D341Med (cell line): ENCODE results near the gene IRF2BP1.

Experiments used
- DNase-seq: peaks from one replicate; pipeline ENCODE4 v3.0.0; 2012; ENCODE audit warnings: low spot score

Gene IRF2BP1

GRCh38 chr19:45885556-45886426 is at the start of gene IRF2BP1:
Gene IRF2BP1, minus strand, starts transcription at chr19:45886141. Its CDS starts 367 bp downstream, at chr19:45885774.
- peak; percentile 92 for DNase-seq

GRCh38 chr19:45935267-45935666 is 49.3 kb upstream of the IRF2BP1 start:
- DNase-seq: no peak

GRCh38 chr19:45934551-45935230 is 48.8 kb upstream of the IRF2BP1 start:
- DNase-seq: no peak

- no peak for DNase-seq
Measured at GRCh38 chr19:45933759-45934158, 47.8 kb upstream of the IRF2BP1 start.

- DNase-seq: no peak
Measured at GRCh38 chr19:45931055-45931454, 45.1 kb upstream of the IRF2BP1 start.

- DNase-seq: no peak
Measured at GRCh38 chr19:45929247-45929646, 43.3 kb upstream of the IRF2BP1 start.

GRCh38 chr19:45927565-45928261 is 41.8 kb upstream of the IRF2BP1 start:
- DNase-seq: peak; percentile 97

- DNase-seq: no peak
Measured at GRCh38 chr19:45924891-45925447, 39.0 kb upstream of the IRF2BP1 start.

- DNase-seq: peak; percentile 36
Measured at GRCh38 chr19:45922281-45922680, 36.3 kb upstream of the IRF2BP1 start.

GRCh38 chr19:45920458-45920857 is 34.5 kb upstream of the IRF2BP1 start:
- DNase-seq: no peak

- no peak for DNase-seq
Measured at GRCh38 chr19:45919678-45920077, 33.7 kb upstream of the IRF2BP1 start.

GRCh38 chr19:45918721-45919120 is 32.8 kb upstream of the IRF2BP1 start:
- DNase-seq: no peak

GRCh38 chr19:45917421-45918091 is 31.6 kb upstream of the IRF2BP1 start:
- DNase-seq: no peak

GRCh38 chr19:45913874-45914830 is 28.2 kb upstream of the IRF2BP1 start, which contains the start of gene NANOS2:
Gene NANOS2, minus strand, starts transcription at chr19:45914778. Its CDS starts 85 bp downstream, at chr19:45914693.
- DNase-seq: peak; percentile 60

- no peak for DNase-seq
Measured at GRCh38 chr19:45911291-45911690, 25.4 kb upstream of the IRF2BP1 start.

GRCh38 chr19:45908956-45909355 is 23.0 kb upstream of the IRF2BP1 start:
- no peak for DNase-seq

GRCh38 chr19:45906221-45906620 is 20.3 kb upstream of the IRF2BP1 start:
- no peak for DNase-seq

GRCh38 chr19:45905011-45905410 is 19.1 kb upstream of the IRF2BP1 start:
- DNase-seq: no peak

- DNase-seq: peak; percentile 100
Measured at GRCh38 chr19:45902651-45903625, 17.0 kb upstream of the IRF2BP1 start.
